IMR-90 (cell line): ENCODE measurements around the gene ODAD2. TPM values are rescaled to one million over a fixed set of nuclear protein-coding genes. Genes with fewer than 3 reads are reported as not detected.

Experiments used
- ATAC-seq: fragments of 200-7000 bp; cut with Tn5 transposase; 2 replicates; pipeline ENCODE4 v1.9.1; 2020; ENCODE audit warnings: low read depth, mild to moderate bottlenecking, moderate library complexity
- BruUV-seq: library from RNA; stranded (reverse); fragments of 400-500 nt; replicated peaks from 2 replicates; lab custom pipeline; 2021; lab: Mats Ljungman, UMichigan
- CTCF ChIA-PET: fragments of 300-600 bp; formaldehyde crosslinking; extraction: SDS; loops from one replicate; lab custom pipeline; 2021; ENCODE audit warnings: antibody characterized with exemption; lab: Yijun Ruan, JAX
- POLR2A ChIA-PET: fragments of 300-600 bp; sonication (Branson Sonifier 250); formaldehyde crosslinking; loops from one replicate; lab custom pipeline; 2022; ENCODE audit warnings: antibody characterized with exemption; ENCODE audit not compliant: unreplicated experiment; lab: Charles Lee
- DNase-seq: peaks from one replicate; pipeline ENCODE4 v3.0.0; 2013
- H2AFZ ChIP-seq: replicated peaks from 2 replicates; pipeline ENCODE3; 2013; ENCODE audit warnings: low read length, mild to moderate bottlenecking; ENCODE audit not compliant: poor library complexity
- H2AK5ac ChIP-seq: 2 replicates; pipeline ENCODE4 v1.6.1; 2013; ENCODE audit warnings: low read depth, low read length, inconsistent platforms
- H2AK9ac ChIP-seq: replicated peaks from 2 replicates; pipeline ENCODE3; 2013; ENCODE audit warnings: mild to moderate bottlenecking, low read depth, low read length, moderate library complexity; ENCODE audit not compliant: poor library complexity
- H2BK120ac ChIP-seq: 2 replicates; pipeline ENCODE4 v1.6.1; 2013; ENCODE audit warnings: low read depth, low read length, inconsistent platforms
- H2BK15ac ChIP-seq: 3 replicates; pipeline ENCODE4 v1.6.1; 2013; ENCODE audit warnings: low read depth, low read length, inconsistent platforms
- H2BK20ac ChIP-seq: 2 replicates; pipeline ENCODE4 v1.6.1; 2013; ENCODE audit warnings: low read depth, mild to moderate bottlenecking, inconsistent platforms, low read length, moderate library complexity
- H2BK5ac ChIP-seq: 2 replicates; pipeline ENCODE4 v1.6.1; 2013; ENCODE audit warnings: mild to moderate bottlenecking, low read depth, low read length, inconsistent platforms; ENCODE audit not compliant: poor library complexity, severe bottlenecking
- H3K14ac ChIP-seq: replicated peaks from 2 replicates; pipeline ENCODE4 v1.6.1; 2013; ENCODE audit warnings: low read depth, low read length, inconsistent platforms
- H3K18ac ChIP-seq: 2 replicates; pipeline ENCODE4 v1.6.1; 2013; ENCODE audit warnings: low read depth, low read length, control low read depth
- H3K23ac ChIP-seq: 2 replicates; pipeline ENCODE4 v1.6.1; 2013; ENCODE audit warnings: low read depth, low read length, inconsistent platforms
- H3K27ac ChIP-seq: 2 replicates; pipeline ENCODE4 v1.5.1; 2013; ENCODE audit warnings: mild to moderate bottlenecking, control low read depth, low read length; ENCODE audit not compliant: insufficient read depth
- H3K27me3 ChIP-seq: 2 replicates; pipeline ENCODE4 v1.6.1; 2013; ENCODE audit warnings: low read length; ENCODE audit not compliant: control insufficient read depth, insufficient read depth
- H3K36me3 ChIP-seq: 2 replicates; pipeline ENCODE4 v1.6.1; 2013; ENCODE audit warnings: low read length, mixed read lengths; ENCODE audit not compliant: control insufficient read depth, insufficient read depth
- H3K4ac ChIP-seq: 2 replicates; pipeline ENCODE4 v1.6.1; 2013; ENCODE audit warnings: low read depth, low read length, inconsistent platforms
- H3K4me1 ChIP-seq: 2 replicates; pipeline ENCODE4 v1.6.1; 2013; ENCODE audit warnings: low read length, mixed read lengths; ENCODE audit not compliant: control insufficient read depth, insufficient read depth
- H3K4me2 ChIP-seq: 2 replicates; pipeline ENCODE4 v1.6.1; 2013; ENCODE audit warnings: low read depth, mild to moderate bottlenecking, control low read depth, low read length, moderate library complexity
- H3K4me3 ChIP-seq: 2 replicates; pipeline ENCODE4 v1.5.1; 2013; ENCODE audit warnings: low read depth, mild to moderate bottlenecking, control low read depth, low read length, moderate library complexity; ENCODE audit not compliant: insufficient read depth
- H3K56ac ChIP-seq: 2 replicates; pipeline ENCODE4 v1.6.1; 2013; ENCODE audit warnings: low read length, inconsistent platforms; ENCODE audit not compliant: insufficient read depth; ENCODE audit errors: extremely low read depth
- H3K79me1 ChIP-seq, 2 experiments: 2 replicates each; pipeline ENCODE4 v1.6.1; 2013; ENCODE audit warnings: low read length in 2 of 2, inconsistent platforms in 1 of 2, low read depth in 1 of 2
- H3K9ac ChIP-seq: 2 replicates; pipeline ENCODE4 v1.6.1; 2013; ENCODE audit warnings: low read depth, low read length, control low read depth
- H3K9me1 ChIP-seq: 2 replicates; pipeline ENCODE4 v1.6.1; 2013; ENCODE audit warnings: low read length, inconsistent platforms; ENCODE audit not compliant: insufficient read depth
- H3K9me3 ChIP-seq: 2 replicates; pipeline ENCODE4 v1.6.1; 2013; ENCODE audit warnings: low read length; ENCODE audit not compliant: control insufficient read depth, insufficient read depth
- H4K20me1 ChIP-seq: 2 replicates; pipeline ENCODE4 v1.6.1; 2013; ENCODE audit warnings: low read length, inconsistent platforms; ENCODE audit not compliant: insufficient read depth
- H4K5ac ChIP-seq: 2 replicates; pipeline ENCODE4 v1.6.1; 2013; ENCODE audit warnings: mild to moderate bottlenecking, low read depth, low read length, control low read depth
- H4K8ac ChIP-seq, 2 experiments: 2 replicates each; pipeline ENCODE4 v1.6.1; 2013; ENCODE audit warnings: low read depth in 2 of 2, low read length in 2 of 2, control low read depth in 1 of 2, inconsistent platforms in 1 of 2
- H4K91ac ChIP-seq: 2 replicates; pipeline ENCODE4 v1.6.1; 2013; ENCODE audit warnings: low read depth, low read length, inconsistent platforms; ENCODE audit not compliant: insufficient read depth
- BHLHE40 ChIP-seq: fragments of 150-350 bp; IDR thresholded peaks from 2 replicates; pipeline ENCODE4 v1.6.1; 2016; ENCODE audit warnings: mild to moderate bottlenecking, low read depth, low read length
- CEBPB ChIP-seq: IDR thresholded peaks from 2 replicates; pipeline ENCODE4 v1.6.1; 2012; ENCODE audit warnings: low read depth, low read length, improper control_type of control experiment
- CHD1 ChIP-seq: IDR thresholded peaks from 2 replicates; pipeline ENCODE4 v1.6.1; 2012; ENCODE audit warnings: low read depth, low read length, improper control_type of control experiment
- FOS ChIP-seq: fragments of 150-350 bp; IDR thresholded peaks from 2 replicates; pipeline ENCODE4 v1.6.1; 2016; ENCODE audit warnings: low read depth, low read length
- MAFK ChIP-seq: IDR thresholded peaks from 2 replicates; pipeline ENCODE4 v1.6.1; 2012; ENCODE audit warnings: low read depth, low read length, improper control_type of control experiment
- MAZ ChIP-seq: IDR thresholded peaks from 2 replicates; pipeline ENCODE4 v1.6.1; 2012; ENCODE audit warnings: low read depth, mild to moderate bottlenecking, low read length, improper control_type of control experiment, moderate library complexity, borderline replicate concordance
- MXI1 ChIP-seq: IDR thresholded peaks from 2 replicates; pipeline ENCODE4 v1.6.1; 2012; ENCODE audit warnings: low read depth, mild to moderate bottlenecking, low read length, moderate library complexity, borderline replicate concordance
- NFE2L2 ChIP-seq: fragments of 150-350 bp; IDR thresholded peaks from 2 replicates; pipeline ENCODE4 v1.6.1; 2016; ENCODE audit warnings: low read depth, mild to moderate bottlenecking, low read length
- POLR2A ChIP-seq: IDR thresholded peaks from 2 replicates; pipeline ENCODE4 v1.6.1; 2012; ENCODE audit warnings: mild to moderate bottlenecking, low read depth, low read length
- RAD21 ChIP-seq: IDR thresholded peaks from 2 replicates; pipeline ENCODE4 v1.6.1; 2012; ENCODE audit warnings: low read length, improper control_type of control experiment
- RCOR1 ChIP-seq: IDR thresholded peaks from 2 replicates; pipeline ENCODE4 v1.6.1; 2012; ENCODE audit warnings: mild to moderate bottlenecking, low read length, improper control_type of control experiment; ENCODE audit not compliant: insufficient replicate concordance
- RFX5 ChIP-seq: IDR thresholded peaks from 2 replicates; pipeline ENCODE4 v1.8.0; 2012; ENCODE audit warnings: low read depth, mild to moderate bottlenecking, low read length, moderate library complexity
- SMC3 ChIP-seq: fragments of 150-350 bp; IDR thresholded peaks from 2 replicates; pipeline ENCODE4 v1.6.1; 2016; ENCODE audit warnings: low read depth, mild to moderate bottlenecking, antibody characterized with exemption, low read length, moderate library complexity
- WGBS, 2 experiments: methylation state at CpG; one replicate each; pipeline versions ENCODE4 v1.1.5 to v1.1.7; 2013; ENCODE audit warnings: missing lambda C conversion rate in 2 of 2; ENCODE audit not compliant: insufficient read length in 1 of 2; ENCODE audit errors: extremely low coverage in 2 of 2; 5-methylcytosine and 5-hydroxymethylcytosine counted together
- dilution Hi-C: fragments of 300-500 bp; cut with HindIII; formaldehyde crosslinking; loops from one replicate; pipeline ENCODE4 v1.14.3; 2018; ENCODE audit warnings: low sequenced_read_pairs; ENCODE audit not compliant: unreplicated experiment
- in situ Hi-C: fragments of 300-500 bp; cut with MboI; formaldehyde crosslinking; loops from 3 replicates; pipeline ENCODE4 v1.14.3; 2019; ENCODE audit warnings: low sequenced_read_pairs, inconsistent platforms, mixed read lengths
- intact Hi-C: fragments of 100-400 bp; cut with micrococcal nuclease; formaldehyde crosslinking; loops from 2 replicates; pipeline ENCODE4 v1.10.0; 2022
- polyA plus RNA-seq, 3 experiments: library from polyadenylated mRNA; depleted of rRNA; stranded (reverse); fragments of >200 nt; gene quantifications; 2 replicates each; pipeline ENCODE4 v1.2.3, GENCODE V29; 2012; ENCODE audit warnings: low replicate concordance in 1 of 3
- total RNA-seq: library from RNA; depleted of rRNA; stranded (reverse); fragments of >200 nt; gene quantifications from 2 replicates; pipeline ENCODE4 v1.2.3, GENCODE V29; 2012
- TF ChIP-seq, protein P1 (sequence below): fragments of 150-350 bp; IDR thresholded peaks from 2 replicates; pipeline ENCODE4 v1.6.1; 2017; ENCODE audit warnings: mild to moderate bottlenecking, antibody characterized with exemption, low read length, low read depth
- TF ChIP-seq, protein P2 (sequence below): fragments of 150-350 bp; IDR thresholded peaks from 2 replicates; pipeline ENCODE4 v1.6.1; 2016; ENCODE audit warnings: low read depth, mild to moderate bottlenecking, low read length, moderate library complexity, borderline replicate concordance
- TF ChIP-seq, protein P3 (sequence below): conservative IDR thresholded peaks from 2 replicates; pipeline ENCODE4 v1.5.1; 2012; ENCODE audit warnings: mild to moderate bottlenecking, low read depth, low read length, improper control_type of control experiment

Gene ODAD2
- total and polyA plus RNA-seq, 2 of the 4 experiments (the other 2 are of a cell fraction): 0.53 to 0.72 TPM

DNA sequence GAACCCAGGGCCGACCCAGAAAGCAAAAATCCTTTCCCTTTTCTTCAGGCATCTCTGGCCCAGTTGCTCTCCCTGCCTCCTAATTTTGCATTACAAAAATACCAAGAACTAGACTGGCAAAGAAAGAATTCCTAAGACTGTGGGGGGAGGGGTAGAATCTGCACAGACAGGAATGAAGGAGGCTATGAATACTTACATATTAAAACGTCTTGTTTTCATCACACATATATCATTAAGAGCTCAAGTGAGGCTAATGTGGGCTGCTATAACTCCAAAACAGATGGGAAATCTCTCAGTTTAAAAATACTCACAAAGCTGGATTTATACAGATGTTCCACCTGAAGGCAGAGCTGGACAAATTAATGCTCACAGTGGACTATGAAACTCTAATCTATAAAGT is 224.0 kb downstream of the ODAD2 start:
- WGBS, 2 experiments: no CpG with 5 or more reads among the region's 2 CpGs
- dilution Hi-C loops: no loop called here

More for the DNA sequence above, 224.0 kb downstream of the ODAD2 start:
- ChIA-PET CTCF (no interaction called here), POLR2A (no interaction called here)
- H3K27me3 ChIP-seq: peaks cover 15% of the 10 kb centered on the region; the same call in 1 of the 2 replicates
- H2AK5ac ChIP-seq: no peak overlapping the region
- no peak overlapping the region for H3K9ac ChIP-seq
- DNase-seq (no peak), ATAC-seq (no peak)
- H2BK5ac ChIP-seq: no peak overlapping the region
- H3K79me1 ChIP-seq: no peaks in the 10 kb centered on the region
- H3K14ac ChIP-seq: no peak overlapping the region
- H3K4me3 ChIP-seq: no peak overlapping the region
- H3K56ac ChIP-seq: no peak overlapping the region
- intact Hi-C loops: no loop called here
- H4K8ac ChIP-seq: no peak overlapping the region
- no peaks in the 10 kb centered on the region for H3K36me3 ChIP-seq
- H2BK20ac ChIP-seq: no peak overlapping the region
- no peak overlapping the region for H4K91ac ChIP-seq
- TF ChIP-seq POLR2A: no peak
- TF ChIP-seq NFE2L2: no peak
- TF ChIP-seq, protein P1, sequence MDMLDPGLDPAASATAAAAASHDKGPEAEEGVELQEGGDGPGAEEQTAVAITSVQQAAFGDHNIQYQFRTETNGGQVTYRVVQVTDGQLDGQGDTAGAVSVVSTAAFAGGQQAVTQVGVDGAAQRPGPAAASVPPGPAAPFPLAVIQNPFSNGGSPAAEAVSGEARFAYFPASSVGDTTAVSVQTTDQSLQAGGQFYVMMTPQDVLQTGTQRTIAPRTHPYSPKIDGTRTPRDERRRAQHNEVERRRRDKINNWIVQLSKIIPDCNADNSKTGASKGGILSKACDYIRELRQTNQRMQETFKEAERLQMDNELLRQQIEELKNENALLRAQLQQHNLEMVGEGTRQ: no peak
- TF ChIP-seq FOS: no peak
- TF ChIP-seq SMC3: no peak
- TF ChIP-seq, protein P2, sequence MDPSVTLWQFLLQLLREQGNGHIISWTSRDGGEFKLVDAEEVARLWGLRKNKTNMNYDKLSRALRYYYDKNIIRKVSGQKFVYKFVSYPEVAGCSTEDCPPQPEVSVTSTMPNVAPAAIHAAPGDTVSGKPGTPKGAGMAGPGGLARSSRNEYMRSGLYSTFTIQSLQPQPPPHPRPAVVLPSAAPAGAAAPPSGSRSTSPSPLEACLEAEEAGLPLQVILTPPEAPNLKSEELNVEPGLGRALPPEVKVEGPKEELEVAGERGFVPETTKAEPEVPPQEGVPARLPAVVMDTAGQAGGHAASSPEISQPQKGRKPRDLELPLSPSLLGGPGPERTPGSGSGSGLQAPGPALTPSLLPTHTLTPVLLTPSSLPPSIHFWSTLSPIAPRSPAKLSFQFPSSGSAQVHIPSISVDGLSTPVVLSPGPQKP: no peak
- TF ChIP-seq MAFK: no peak
- TF ChIP-seq MXI1: no peak
- no peak for TF ChIP-seq BHLHE40
- TF ChIP-seq RAD21: no peak
- no peak for TF ChIP-seq CEBPB
- no peak for TF ChIP-seq RFX5
- no peak for TF ChIP-seq RCOR1
- no peak for TF ChIP-seq CHD1
- no peak for TF ChIP-seq MAZ
- TF ChIP-seq, protein P3, sequence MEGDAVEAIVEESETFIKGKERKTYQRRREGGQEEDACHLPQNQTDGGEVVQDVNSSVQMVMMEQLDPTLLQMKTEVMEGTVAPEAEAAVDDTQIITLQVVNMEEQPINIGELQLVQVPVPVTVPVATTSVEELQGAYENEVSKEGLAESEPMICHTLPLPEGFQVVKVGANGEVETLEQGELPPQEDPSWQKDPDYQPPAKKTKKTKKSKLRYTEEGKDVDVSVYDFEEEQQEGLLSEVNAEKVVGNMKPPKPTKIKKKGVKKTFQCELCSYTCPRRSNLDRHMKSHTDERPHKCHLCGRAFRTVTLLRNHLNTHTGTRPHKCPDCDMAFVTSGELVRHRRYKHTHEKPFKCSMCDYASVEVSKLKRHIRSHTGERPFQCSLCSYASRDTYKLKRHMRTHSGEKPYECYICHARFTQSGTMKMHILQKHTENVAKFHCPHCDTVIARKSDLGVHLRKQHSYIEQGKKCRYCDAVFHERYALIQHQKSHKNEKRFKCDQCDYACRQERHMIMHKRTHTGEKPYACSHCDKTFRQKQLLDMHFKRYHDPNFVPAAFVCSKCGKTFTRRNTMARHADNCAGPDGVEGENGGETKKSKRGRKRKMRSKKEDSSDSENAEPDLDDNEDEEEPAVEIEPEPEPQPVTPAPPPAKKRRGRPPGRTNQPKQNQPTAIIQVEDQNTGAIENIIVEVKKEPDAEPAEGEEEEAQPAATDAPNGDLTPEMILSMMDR: no peak
- BruUV-seq: no TSS peak
- H3K4me2 ChIP-seq: no peak overlapping the region
- no peak overlapping the region for H3K27ac ChIP-seq
- H4K20me1 ChIP-seq: no peaks in the 10 kb centered on the region
- no peak overlapping the region for H2BK15ac ChIP-seq
- no peaks in the 10 kb centered on the region for H3K4me1 ChIP-seq
- H4K5ac ChIP-seq: no peak overlapping the region
- H3K4ac ChIP-seq: no peak overlapping the region
- no peak overlapping the region for H3K18ac ChIP-seq
- H2AFZ ChIP-seq: no peak overlapping the region
- H3K9me3 ChIP-seq: no peaks in the 10 kb centered on the region
- in situ Hi-C loops: no loop called here
- H2BK120ac ChIP-seq: no peak overlapping the region
- H3K9me1 ChIP-seq: no peaks in the 10 kb centered on the region
- H2AK9ac ChIP-seq: no peak overlapping the region
- H3K23ac ChIP-seq: no peak overlapping the region
